ENCODE data around the gene SAE1. TPM values are rescaled to one million over a fixed set of nuclear protein-coding genes. Genes with fewer than 3 reads are reported as not detected.

Gene SAE1
- total RNA-seq, 1 experiment from 2014 or later = 314 TPM

DNA sequence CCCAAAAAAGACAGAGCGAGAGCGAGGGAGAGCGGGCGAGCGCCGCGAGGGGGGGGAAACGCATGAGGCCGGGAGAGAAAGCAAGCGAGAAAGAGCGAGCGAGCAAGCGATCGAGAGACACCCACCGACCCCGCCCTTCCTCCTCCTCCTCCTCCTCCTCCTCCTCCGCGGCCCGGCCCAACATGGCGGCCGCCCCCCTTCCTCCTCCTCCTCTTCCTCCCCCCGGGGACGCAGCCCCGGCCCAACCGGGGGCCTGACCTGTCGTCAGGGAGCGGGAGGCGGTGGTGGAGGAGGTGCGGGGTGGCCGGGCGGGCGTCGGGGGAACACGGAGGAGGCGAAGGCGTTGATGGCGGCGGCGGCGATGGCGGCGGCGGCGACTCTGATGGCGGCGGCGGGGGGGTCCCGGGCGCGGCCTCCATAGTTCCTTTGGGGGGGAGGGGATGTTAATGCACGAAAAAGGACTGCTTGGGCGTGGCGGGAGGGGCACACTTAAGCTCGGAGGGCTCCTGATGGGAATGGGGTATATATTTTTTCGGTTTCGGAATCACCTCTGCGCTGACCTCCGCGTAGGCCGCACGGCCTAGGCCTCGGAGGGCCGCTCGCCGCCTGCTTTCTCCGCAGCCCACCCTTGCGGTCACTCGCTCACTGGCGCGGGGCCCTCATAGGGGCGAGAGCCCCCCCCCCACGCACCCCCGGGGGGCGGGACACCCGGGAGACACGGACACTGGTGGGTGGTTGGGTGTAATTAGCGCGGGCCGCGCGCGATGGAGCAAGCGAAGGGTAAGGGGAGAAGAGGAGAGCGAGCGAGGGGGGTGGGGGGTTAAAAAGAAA lies 18.3 kb upstream of the SAE1 start:
- BruUV-seq (replicated peaks) = no TSS peak
- H3K36me3 ChIP-seq (ENCODE audit: insufficient read depth, low read length, poor library complexity, severe bottlenecking) = peaks cover 17% of the 10 kb centered on the region
- ChIA-PET CTCF (no interaction called here), POLR2A (ENCODE audit: low non-redundant PET) (interaction anchor here (0.5 to 1.3 kb wide), 4 partner anchors 73 to 396 kb away, joined by 3 to 9 read pairs (median 6); partner anchors contain the start of genes CCDC9 and PRKD2)
- H3K4me1 ChIP-seq (ENCODE audit: insufficient read depth, low read length, poor library complexity, severe bottlenecking) = peaks cover 34% of the 10 kb centered on the region
- no peak for TF ChIP-seq EZH2 (IDR thresholded peaks at IDR 0.05; ENCODE audit: borderline replicate concordance, low read depth, low read length, poor library complexity, severe bottlenecking)
- TF ChIP-seq, protein P1, sequence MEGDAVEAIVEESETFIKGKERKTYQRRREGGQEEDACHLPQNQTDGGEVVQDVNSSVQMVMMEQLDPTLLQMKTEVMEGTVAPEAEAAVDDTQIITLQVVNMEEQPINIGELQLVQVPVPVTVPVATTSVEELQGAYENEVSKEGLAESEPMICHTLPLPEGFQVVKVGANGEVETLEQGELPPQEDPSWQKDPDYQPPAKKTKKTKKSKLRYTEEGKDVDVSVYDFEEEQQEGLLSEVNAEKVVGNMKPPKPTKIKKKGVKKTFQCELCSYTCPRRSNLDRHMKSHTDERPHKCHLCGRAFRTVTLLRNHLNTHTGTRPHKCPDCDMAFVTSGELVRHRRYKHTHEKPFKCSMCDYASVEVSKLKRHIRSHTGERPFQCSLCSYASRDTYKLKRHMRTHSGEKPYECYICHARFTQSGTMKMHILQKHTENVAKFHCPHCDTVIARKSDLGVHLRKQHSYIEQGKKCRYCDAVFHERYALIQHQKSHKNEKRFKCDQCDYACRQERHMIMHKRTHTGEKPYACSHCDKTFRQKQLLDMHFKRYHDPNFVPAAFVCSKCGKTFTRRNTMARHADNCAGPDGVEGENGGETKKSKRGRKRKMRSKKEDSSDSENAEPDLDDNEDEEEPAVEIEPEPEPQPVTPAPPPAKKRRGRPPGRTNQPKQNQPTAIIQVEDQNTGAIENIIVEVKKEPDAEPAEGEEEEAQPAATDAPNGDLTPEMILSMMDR (conservative IDR thresholded peaks at IDR 0.05; ENCODE audit: low read depth, low read length) = no peak
- DNase-seq (ENCODE audit: low spot score) = peak; percentile 91
- peak overlapping the region; percentile 96 for H3K4me3 ChIP-seq (ENCODE audit: low read depth, low read length, poor library complexity, severe bottlenecking)
- H3K27ac ChIP-seq (ENCODE audit: low read depth, low read length, poor library complexity, severe bottlenecking) = peak overlapping the region; percentile 100
- H3K9me3 ChIP-seq (ENCODE audit: low read depth, low read length, poor library complexity, severe bottlenecking) = no peaks in the 10 kb centered on the region
- no peaks in the 10 kb centered on the region for H3K27me3 ChIP-seq (replicated peaks; ENCODE audit: insufficient read depth, low read depth, low read length, poor library complexity)
- intact Hi-C loops (cut with micrococcal nuclease; ENCODE audit: unreplicated experiment) = loop anchor here (10.0 kb wide), 1 partner anchor 328 kb away; the partner anchor contains the start of gene SLC1A5

DNA sequence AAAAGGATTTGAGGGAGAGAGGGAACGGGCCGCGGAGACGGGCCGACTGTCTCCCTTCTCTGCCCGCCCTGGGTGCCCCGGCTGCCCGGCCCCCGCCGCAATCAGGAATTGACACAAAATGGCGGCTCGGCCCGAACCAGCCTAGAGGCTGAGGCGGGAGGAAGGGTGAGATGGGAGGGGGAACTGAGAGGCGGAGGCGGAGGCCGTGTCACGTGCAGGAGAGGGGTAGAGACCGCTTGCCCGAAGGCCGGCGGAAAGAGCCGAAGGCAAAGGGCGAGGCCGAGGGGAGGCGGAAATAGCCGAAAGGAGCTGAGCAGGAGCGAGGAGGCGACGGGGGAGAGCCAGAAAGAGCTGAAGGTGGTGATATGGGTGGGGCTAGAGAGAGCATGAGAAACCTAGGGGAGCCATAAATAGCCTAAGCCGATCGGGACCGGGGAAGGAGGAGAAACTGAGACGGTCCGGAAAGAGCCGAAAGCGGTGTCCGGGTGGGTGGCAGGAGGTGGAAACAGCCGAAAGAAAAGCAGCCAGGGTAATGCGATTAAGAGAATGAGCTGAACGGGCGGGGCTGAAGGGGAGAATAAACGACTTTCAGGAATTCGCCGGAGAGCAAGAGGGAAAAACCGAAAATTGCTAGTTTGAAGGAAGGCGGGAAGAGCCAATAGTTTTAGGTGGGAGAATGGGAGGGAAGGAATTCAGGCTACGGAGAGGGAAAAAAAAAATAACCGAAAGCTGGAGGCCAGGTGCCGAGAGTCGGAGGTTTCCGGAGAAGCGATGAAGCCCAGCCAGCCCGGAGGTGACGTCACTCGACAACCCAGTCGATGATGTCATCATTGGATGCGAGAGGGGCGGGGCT lies 17.4 kb upstream of the SAE1 start, which contains the start of gene ZC3H4:
Gene ZC3H4 (minus strand): TSS at position 780 of the 853 bp plus-strand sequence. CDS start 1,192 bp downstream, outside the sequence.
- ChIA-PET POLR2A (ENCODE audit: low non-redundant PET) (interaction anchor here (0.5 to 1.3 kb wide), 9 partner anchors 16 to 800 kb away, joined by 3 to 9 read pairs (median 3); partner anchors contain the start of genes CCDC9 and PRKD2), CTCF (interaction anchor here (0.5 to 0.8 kb wide), 3 partner anchors 34 to 184 kb away, joined by 3 to 13 read pairs (median 3); no protein-coding TSS in a partner anchor)
- Histone ChIP-seq H3K27ac (ENCODE audit: low read depth, low read length, poor library complexity, severe bottlenecking) (peak within 1 kb of the TSS; percentile 100), H3K36me3 (ENCODE audit: insufficient read depth, low read length, poor library complexity, severe bottlenecking) (peaks cover 15% of the 10 kb centered on the region), H3K4me1 (ENCODE audit: insufficient read depth, low read length, poor library complexity, severe bottlenecking) (peaks cover 25% of the 10 kb centered on the region), H3K27me3 (replicated peaks; ENCODE audit: insufficient read depth, low read depth, low read length, poor library complexity) (no peaks in the 10 kb centered on the region), H3K4me3 (ENCODE audit: low read depth, low read length, poor library complexity, severe bottlenecking) (peak within 1 kb of the TSS; percentile 96), H3K9me3 (ENCODE audit: low read depth, low read length, poor library complexity, severe bottlenecking) (no peaks in the 10 kb centered on the region)
- peak; percentile 100 for DNase-seq (ENCODE audit: low spot score)
- no peak for TF ChIP-seq EZH2 (IDR thresholded peaks at IDR 0.05; ENCODE audit: borderline replicate concordance, low read depth, low read length, poor library complexity, severe bottlenecking)
- TF ChIP-seq, protein P1 (conservative IDR thresholded peaks at IDR 0.05; ENCODE audit: low read depth, low read length) = no peak
- no TSS peak for BruUV-seq (replicated peaks)
- intact Hi-C loops (cut with micrococcal nuclease; ENCODE audit: unreplicated experiment) = loop anchor here (1.0 to 10.0 kb wide), 2 partner anchors 253 to 328 kb away; partner anchors contain the start of genes ARHGAP35 and SLC1A5
